CD4-positive, alpha-beta T cell treated with Interleukin-2 at 100 ng/mL for 4 hours (primary cell): ENCODE data around the gene OR52E8.

Source experiments
- DNase-seq: peaks from one replicate; pipeline ENCODE4 v3.0.0-alpha.2; 2020; ENCODE audit warnings: low spot score

The OR52E8 gene

GRCh38 chr11:5807580-5807979 is 49.9 kb downstream of the OR52E8 start:
- DNase-seq: no peak
